ENCODE data around the gene ABHD1. TPM values are rescaled to one million over a fixed set of nuclear protein-coding genes. Genes with fewer than 3 reads are reported as not detected.
"Not testable (repeated sequence)": the region's sequence is repeated elsewhere in the genome, so short reads cannot be mapped to it uniquely, and the experiment has no call there.

The ABHD1 gene
- total and polyA plus RNA-seq, 2 donors (not counting 3 experiments of a cell fraction or from before 2014, with no cell fraction given): 0.07 TPM; not detected in 1

DNA sequence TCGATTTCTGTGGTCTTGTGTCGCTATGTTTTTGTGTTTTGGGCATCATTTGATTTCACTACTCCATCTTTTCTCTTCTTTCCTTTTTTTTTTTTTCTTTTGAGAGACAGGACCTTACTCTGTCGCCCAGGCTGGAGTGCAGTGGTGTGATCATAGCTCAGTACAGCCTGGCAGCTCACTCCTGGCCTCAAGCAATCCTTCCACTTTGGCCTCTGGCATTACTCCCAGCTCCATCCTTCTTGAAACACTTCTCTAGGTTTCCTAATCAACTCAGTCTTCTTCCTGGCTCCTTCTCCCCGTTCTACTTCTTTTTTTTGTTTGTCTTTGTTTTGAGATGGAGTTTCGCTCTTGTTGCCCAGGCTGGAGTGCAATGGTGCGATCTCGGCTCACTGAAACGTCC, 51.7 kb downstream of the ABHD1 start:
- intact Hi-C loops (cut with micrococcal nuclease): no loop called here
- Histone ChIP-seq H3K36me3 (ENCODE audit: control insufficient read depth in 2 of 2, extremely low read depth in 1 of 2, insufficient read depth in 2 of 2, low read length in 2 of 2) (no peaks in the 10 kb centered on the region), H3K27me3 (ENCODE audit: control insufficient read depth in 2 of 2, insufficient read depth in 2 of 2, low read length in 2 of 2) (peaks cover 29 to 30% of the 10 kb centered on the region in 2 experiments), H4K20me1 (replicated peaks; ENCODE audit: control insufficient read depth, extremely low read depth, insufficient read depth, low read length) (no peaks in the 10 kb centered on the region), H3K9ac (replicated peaks; ENCODE audit: extremely low read depth, insufficient read depth, low read length) (no peak overlapping the region), H3K9me3 (replicated peaks; ENCODE audit: control insufficient read depth, insufficient read depth, low read length) (no peaks in the 10 kb centered on the region), H3K27ac (ENCODE audit: insufficient read depth, low read depth, low read length) (no peak overlapping the region), H3K4me3 (replicated peaks in 1 of 3; ENCODE audit: insufficient read depth in 1 of 3, low read depth in 1 of 3, low read length in 3 of 3) (no peak overlapping the region), H2AFZ (ENCODE audit: low read depth, low read length) (no peak overlapping the region), H3K4me1 (ENCODE audit: control insufficient read depth, extremely low read depth, insufficient read depth, low read length) (no peaks in the 10 kb centered on the region), H3K4me2 (ENCODE audit: insufficient read depth, low read length) (no peak overlapping the region), H3K9me1 (replicated peaks; ENCODE audit: control insufficient read depth, extremely low read depth, insufficient read depth, low read length) (no peaks in the 10 kb centered on the region), H3K79me2 (ENCODE audit: control insufficient read depth, insufficient read depth, low read length) (no peaks in the 10 kb centered on the region)
- DNase-seq (ENCODE audit: low read depth, low spot score) (no peak), FAIRE-seq (no peak)
- ChIA-PET POLR2A (no interaction called here), CTCF (interaction anchor here (0.9 to 2.4 kb wide), 10 partner anchors 9 to 128 kb away, joined by 3 to 14 read pairs (median 4); partner anchors contain the start of gene KHK)
- TF ChIP-seq FOS (IDR thresholded peaks at IDR 0.05; ENCODE audit: borderline replicate concordance, insufficient read depth, low read length): no peak
- TF ChIP-seq POLR2AphosphoS5 (IDR thresholded peaks at IDR 0.05; ENCODE audit: insufficient read depth, low read depth, low read length): no peak
- TF ChIP-seq MAX (IDR thresholded peaks at IDR 0.05; ENCODE audit: insufficient read depth, insufficient read length): no peak
- dilution Hi-C loops (cut with MboI; ENCODE audit: extremely low pct_ligation_motif_present, low sequenced_read_pairs): no loop called here
- no TSS peak for BruUV-seq (replicated peaks)

DNA sequence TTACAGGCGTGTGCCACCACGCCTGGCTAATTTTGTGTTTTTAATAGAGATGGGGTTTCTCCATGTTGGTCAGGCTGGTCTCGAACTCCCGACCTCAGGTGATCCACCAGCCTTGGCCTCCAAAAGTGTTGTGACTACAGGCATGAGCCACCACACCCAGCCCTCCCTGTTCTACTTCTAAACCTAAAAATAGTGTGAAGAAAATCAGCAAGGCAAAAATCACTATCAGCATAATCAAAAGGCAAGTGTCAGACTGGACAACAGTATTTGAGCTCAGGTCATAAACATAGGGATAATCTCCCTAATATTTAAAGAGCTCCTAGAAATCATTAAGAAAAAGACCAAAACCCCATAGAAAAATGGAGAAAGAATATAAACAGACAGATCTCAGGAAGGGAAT, 52.2 kb downstream of the ABHD1 start:
- H4K20me1 ChIP-seq (replicated peaks; ENCODE audit: control insufficient read depth, extremely low read depth, insufficient read depth, low read length); POLR2A ChIA-PET; H3K79me2 ChIP-seq (ENCODE audit: control insufficient read depth, insufficient read depth, low read length); H3K27ac ChIP-seq (ENCODE audit: insufficient read depth, low read depth, low read length); DNase-seq (ENCODE audit: low read depth, low spot score); intact Hi-C loops (cut with micrococcal nuclease); H3K9ac ChIP-seq (replicated peaks; ENCODE audit: extremely low read depth, insufficient read depth, low read length); H3K36me3 ChIP-seq (ENCODE audit: control insufficient read depth in 2 of 2, extremely low read depth in 1 of 2, insufficient read depth in 2 of 2, low read length in 2 of 2); dilution Hi-C loops (cut with MboI; ENCODE audit: extremely low pct_ligation_motif_present, low sequenced_read_pairs); H3K9me1 ChIP-seq (replicated peaks; ENCODE audit: control insufficient read depth, extremely low read depth, insufficient read depth, low read length); H3K4me3 ChIP-seq (replicated peaks in 1 of 3; ENCODE audit: insufficient read depth in 1 of 3, low read depth in 1 of 3, low read length in 3 of 3); H3K4me2 ChIP-seq (ENCODE audit: insufficient read depth, low read length); BruUV-seq (replicated peaks); H3K9me3 ChIP-seq (replicated peaks; ENCODE audit: control insufficient read depth, insufficient read depth, low read length); H2AFZ ChIP-seq (ENCODE audit: low read depth, low read length); H3K4me1 ChIP-seq (ENCODE audit: control insufficient read depth, extremely low read depth, insufficient read depth, low read length); FAIRE-seq: not testable (repeated sequence)
- peaks cover 26 to 28% of the 10 kb centered on the region in 2 experiments for H3K27me3 ChIP-seq (ENCODE audit: control insufficient read depth in 2 of 2, insufficient read depth in 2 of 2, low read length in 2 of 2)
- CTCF ChIA-PET: interaction anchor here (0.6 to 2.4 kb wide), 9 partner anchors 9 to 127 kb away, joined by 3 to 14 read pairs (median 4); partner anchors contain the start of gene KHK

All from endothelial cell of umbilical vein (primary cell).